Mucosa of stomach (tissue), 1 donor: ENCODE data around the gene OSTC.

ENCODE experiments used
- H3K27me3 ChIP-seq: one replicate; pipeline ENCODE4 v1.7.0; 2013; ENCODE audit warnings: mild to moderate bottlenecking, low read length; ENCODE audit not compliant: control insufficient read depth, insufficient read depth
- H3K36me3 ChIP-seq: one replicate; pipeline ENCODE4 v1.7.0; 2013; ENCODE audit warnings: low read length; ENCODE audit not compliant: control insufficient read depth, insufficient read depth
- H3K4me1 ChIP-seq: one replicate; pipeline ENCODE4 v1.7.0; 2013; ENCODE audit warnings: mild to moderate bottlenecking, low read length; ENCODE audit not compliant: control insufficient read depth, insufficient read depth
- H3K4me3 ChIP-seq: one replicate; pipeline ENCODE4 v1.7.0; 2013; ENCODE audit warnings: low read length
- H3K9ac ChIP-seq: one replicate; pipeline ENCODE4 v1.7.0; 2013; ENCODE audit warnings: mild to moderate bottlenecking, low read length, moderate library complexity
- H3K9me3 ChIP-seq: one replicate; pipeline ENCODE4 v1.7.0; 2013; ENCODE audit warnings: mild to moderate bottlenecking, low read length, moderate library complexity; ENCODE audit not compliant: control insufficient read depth
- donor health status: Pancreatic carcinoma.

OSTC gene

GRCh38 chr4:108650212-108651013 lies at the start of gene OSTC:
OSTC (plus strand) TSS chr4:108650599; CDS start chr4:108650656, 57 bp downstream.
- peaks cover 3% of the 10 kb centered on the region for H3K4me1 ChIP-seq
- peak within 1 kb of the TSS; percentile 89 for H3K9ac ChIP-seq
- no peaks in the 10 kb centered on the region for H3K36me3 ChIP-seq
- no peaks in the 10 kb centered on the region for H3K9me3 ChIP-seq
- H3K4me3 ChIP-seq: peak within 1 kb of the TSS; percentile 78
- H3K27me3 ChIP-seq: no peaks in the 10 kb centered on the region

GRCh38 chr4:108601106-108601505 lies 49.3 kb upstream of the OSTC start:
- Histone ChIP-seq H3K4me3 (no peak overlapping the region), H3K4me1 (no peaks in the 10 kb centered on the region), H3K27me3 (no peaks in the 10 kb centered on the region), H3K9ac (no peak overlapping the region), H3K36me3 (no peaks in the 10 kb centered on the region), H3K9me3 (no peaks in the 10 kb centered on the region)

GRCh38 chr4:108601532-108601931 lies 48.9 kb upstream of the OSTC start:
- Histone ChIP-seq H3K27me3 (no peaks in the 10 kb centered on the region), H3K9me3 (no peaks in the 10 kb centered on the region), H3K36me3 (no peaks in the 10 kb centered on the region), H3K4me3 (no peak overlapping the region), H3K4me1 (no peaks in the 10 kb centered on the region), H3K9ac (no peak overlapping the region)

- Histone ChIP-seq H3K27me3 (no peaks in the 10 kb centered on the region), H3K9ac (no peak overlapping the region), H3K4me3 (no peak overlapping the region), H3K36me3 (no peaks in the 10 kb centered on the region), H3K9me3 (no peaks in the 10 kb centered on the region), H3K4me1 (no peaks in the 10 kb centered on the region)
Measured at GRCh38 chr4:108602163-108602562, 48.2 kb upstream of the OSTC start.

- H3K36me3 ChIP-seq: no peaks in the 10 kb centered on the region
- peaks cover 4% of the 10 kb centered on the region for H3K4me1 ChIP-seq
- H3K4me3 ChIP-seq: no peak overlapping the region
- H3K9me3 ChIP-seq: no peaks in the 10 kb centered on the region
- H3K27me3 ChIP-seq: no peaks in the 10 kb centered on the region
- no peak overlapping the region for H3K9ac ChIP-seq
Measured at GRCh38 chr4:108607079-108607815, 43.2 kb upstream of the OSTC start.

- H3K4me1 ChIP-seq: peaks cover 4% of the 10 kb centered on the region
- H3K4me3 ChIP-seq: no peak overlapping the region
- no peaks in the 10 kb centered on the region for H3K9me3 ChIP-seq
- H3K27me3 ChIP-seq: no peaks in the 10 kb centered on the region
- no peaks in the 10 kb centered on the region for H3K36me3 ChIP-seq
- no peak overlapping the region for H3K9ac ChIP-seq
Measured at GRCh38 chr4:108611365-108611764, 39.0 kb upstream of the OSTC start.

GRCh38 chr4:108612365-108612764 lies 38.0 kb upstream of the OSTC start:
- Histone ChIP-seq H3K4me1 (peaks cover 4% of the 10 kb centered on the region), H3K9ac (no peak overlapping the region), H3K4me3 (no peak overlapping the region), H3K9me3 (no peaks in the 10 kb centered on the region), H3K27me3 (no peaks in the 10 kb centered on the region), H3K36me3 (no peaks in the 10 kb centered on the region)

- peak overlapping the region; percentile 51 for H3K9ac ChIP-seq
- H3K36me3 ChIP-seq: no peaks in the 10 kb centered on the region
- peaks cover 22% of the 10 kb centered on the region for H3K4me1 ChIP-seq
- no peaks in the 10 kb centered on the region for H3K9me3 ChIP-seq
- peak overlapping the region; percentile 96 for H3K4me3 ChIP-seq
- H3K27me3 ChIP-seq: no peaks in the 10 kb centered on the region
Measured at GRCh38 chr4:108619372-108620100, 30.9 kb upstream of the OSTC start.

- peaks cover under 1% of the 10 kb centered on the region for H3K36me3 ChIP-seq
- H3K4me1 ChIP-seq: peaks cover 22% of the 10 kb centered on the region
- H3K9ac ChIP-seq: peak within 1 kb of the TSS; percentile 90
- H3K27me3 ChIP-seq: no peaks in the 10 kb centered on the region
- H3K4me3 ChIP-seq: peak within 1 kb of the TSS; percentile 96
- no peaks in the 10 kb centered on the region for H3K9me3 ChIP-seq
Measured at GRCh38 chr4:108620101-108620932, 30.1 kb upstream of the OSTC start, which contains the start of gene RPL34. RPL34 (plus strand) TSS chr4:108620576; CDS start chr4:108621960, 1,384 bp downstream.

- H3K9me3 ChIP-seq: no peaks in the 10 kb centered on the region
- H3K9ac ChIP-seq: peak overlapping the region; percentile 90
- H3K36me3 ChIP-seq: peaks cover 10% of the 10 kb centered on the region
- H3K4me1 ChIP-seq: peaks cover 22% of the 10 kb centered on the region
- peak overlapping the region; percentile 96 for H3K4me3 ChIP-seq
- H3K27me3 ChIP-seq: no peaks in the 10 kb centered on the region
Measured at GRCh38 chr4:108620933-108621905, 29.2 kb upstream of the OSTC start.
